B cell (primary cell): ENCODE data around the gene CACNG8. TPM values are rescaled to one million over a fixed set of nuclear protein-coding genes. Genes with fewer than 3 reads are reported as not detected.

Experiments used
- ATAC-seq: fragments of 200-7000 bp; cut with Tn5 transposase; one replicate; pipeline ENCODE4 v1.10.0; 2021; ENCODE audit warnings: low read depth, mild to moderate bottlenecking, moderate number of reproducible peaks, moderate library complexity
- CTCF ChIA-PET: fragments of 350-600 bp; sonication (Branson Sonifier 250); formaldehyde crosslinking; loops from one replicate; lab custom pipeline; 2021; ENCODE audit warnings: antibody characterized with exemption, inconsistent platforms; lab: Charles Lee
- POLR2A ChIA-PET: fragments of 350-600 bp; sonication (Branson Sonifier 250); formaldehyde crosslinking; loops from one replicate; lab custom pipeline; 2021; ENCODE audit warnings: antibody characterized with exemption; lab: Charles Lee
- DNase-seq: peaks from one replicate; pipeline ENCODE4 v3.0.0; 2013
- H2AFZ ChIP-seq: 2 replicates; pipeline ENCODE4 v1.6.1; 2012; ENCODE audit warnings: mild to moderate bottlenecking, low read depth, low read length; ENCODE audit not compliant: insufficient read depth, poor library complexity, severe bottlenecking
- H3K27ac ChIP-seq, 2 donors: 1 replicate in 1 of 2; 2 replicates in 1 of 2; pipeline ENCODE4 v1.5.1; 2012 to 2013; ENCODE audit warnings: low read length in 2 of 2, mild to moderate bottlenecking in 2 of 2, moderate library complexity in 1 of 2
- H3K27me3 ChIP-seq, 4 experiments: fragments of 200-600 bp in 1 of 4; sonication (generic) in 1 of 4; replicated peaks in 1 of 4; 1 replicate in 2 of 4; 2 replicates in 2 of 4; pipeline versions ENCODE4 v1.6.1 to v1.7.0; 2013 to 2016; ENCODE audit warnings: low read length in 3 of 4, mild to moderate bottlenecking in 2 of 4, mixed read lengths in 1 of 4, moderate library complexity in 1 of 4; ENCODE audit not compliant: insufficient read depth in 4 of 4, control insufficient read depth in 3 of 4; ENCODE audit errors: control extremely low read depth in 1 of 4
- H3K36me3 ChIP-seq, 2 experiments: replicated peaks in 1 of 2; 1 replicate in 1 of 2; 2 replicates in 1 of 2; pipeline versions ENCODE4 v1.6.1 to v1.7.1; 2013; ENCODE audit warnings: low read length in 1 of 2; ENCODE audit not compliant: insufficient read depth in 2 of 2, control insufficient read depth in 1 of 2; ENCODE audit errors: control extremely low read depth in 1 of 2, extremely low read depth in 1 of 2
- H3K4me1 ChIP-seq, 2 donors: fragments of 200-600 bp in 1 of 2; sonication (generic) in 1 of 2; 1 replicate in 1 of 2; 2 replicates in 1 of 2; pipeline versions ENCODE4 v1.5.1 to v1.6.1; 2013 to 2017; ENCODE audit warnings: low read length in 2 of 2; ENCODE audit not compliant: control insufficient read depth in 2 of 2, insufficient read depth in 2 of 2
- H3K4me2 ChIP-seq: replicated peaks from 2 replicates; pipeline ENCODE3; 2012; ENCODE audit warnings: mild to moderate bottlenecking, low read depth, low read length; ENCODE audit not compliant: poor library complexity, severe bottlenecking
- H3K4me3 ChIP-seq, 5 experiments: fragments of 200-600 bp in 1 of 5; sonication (generic) in 1 of 5; 1 replicate in 3 of 5; 2 replicates in 2 of 5; pipeline versions ENCODE4 v1.5.1 to v1.7.0; 2011 to 2016; ENCODE audit warnings: low read length in 4 of 5, mild to moderate bottlenecking in 4 of 5, low read depth in 2 of 5, control low read depth in 1 of 5, moderate library complexity in 1 of 5; ENCODE audit not compliant: insufficient read depth in 1 of 5; ENCODE audit errors: control extremely low read depth in 1 of 5, extremely low read depth in 1 of 5
- H3K79me2 ChIP-seq: fragments of 200-600 bp; sonication (generic); one replicate; pipeline ENCODE4 v1.6.0; 2016; ENCODE audit warnings: low read length; ENCODE audit not compliant: control insufficient read depth, insufficient read depth
- H3K9ac ChIP-seq: fragments of 200-600 bp; sonication (generic); 2 replicates; pipeline ENCODE4 v1.6.1; 2017; ENCODE audit warnings: mild to moderate bottlenecking, low read length, moderate library complexity
- H3K9me3 ChIP-seq, 3 donors: one replicate each; pipeline versions ENCODE4 v1.6.1 to v1.7.1; 2013; ENCODE audit warnings: low read length in 2 of 3; ENCODE audit not compliant: control insufficient read depth in 2 of 3, insufficient read depth in 1 of 3; ENCODE audit errors: control extremely low read depth in 1 of 3
- H4K20me1 ChIP-seq: 2 replicates; pipeline ENCODE4 v1.6.0; 2012; ENCODE audit warnings: mild to moderate bottlenecking, low read length; ENCODE audit not compliant: insufficient read depth, control insufficient read depth, poor library complexity, severe bottlenecking
- H3K27ac Mint-ChIP-seq: one replicate; pipeline ENCODE4 v1.8.0; 2021; ENCODE audit warnings: mixed read lengths
- H3K27me3 Mint-ChIP-seq: one replicate; pipeline ENCODE4 v1.8.0; 2021; ENCODE audit warnings: mixed read lengths
- H3K4me1 Mint-ChIP-seq: one replicate; pipeline ENCODE4 v1.8.0; 2021; ENCODE audit warnings: mixed read lengths
- H3K4me3 Mint-ChIP-seq: one replicate; pipeline ENCODE4 v1.8.0; 2021; ENCODE audit warnings: mixed read lengths
- H3K9me3 Mint-ChIP-seq: one replicate; pipeline ENCODE4 v1.8.0; 2022; ENCODE audit warnings: mixed read lengths; ENCODE audit not compliant: insufficient read depth
- CTCF ChIP-seq: fragments of 200-600 bp; IDR thresholded peaks from one replicate; pipeline ENCODE4 v1.8.0; 2022; ENCODE audit warnings: antibody characterized with exemption, mild to moderate bottlenecking
- EZH2 ChIP-seq: IDR thresholded peaks from 2 replicates; pipeline ENCODE4 v1.6.1; 2012; ENCODE audit warnings: borderline replicate concordance, low read depth, mild to moderate bottlenecking, moderate library complexity, low read length; ENCODE audit not compliant: insufficient read depth, poor library complexity, severe bottlenecking
- WGBS: methylation state at CpG from one replicate; pipeline ENCODE4 v1.1.5; 2013; ENCODE audit warnings: missing lambda C conversion rate; ENCODE audit not compliant: insufficient coverage; 5-methylcytosine and 5-hydroxymethylcytosine counted together
- intact Hi-C: fragments of 100-400 bp; cut with micrococcal nuclease; formaldehyde crosslinking; loops from one replicate; pipeline ENCODE4 v1.10.0; 2022
- polyA plus RNA-seq: library from polyadenylated mRNA; depleted of rRNA; stranded (reverse); fragments of >200 nt; gene quantifications from 2 replicates; pipeline ENCODE4 v1.2.3, GENCODE V29; 2012
- total RNA-seq, 2 donors: library from RNA; stranded (reverse); fragments of 120-200 nt in 1 of 2; gene quantifications; 1 replicate in 1 of 2; 2 replicates in 1 of 2; pipeline versions ENCODE4 v1.2.3 to v1.2.4, GENCODE V29; 2013 to 2022

Gene CACNG8
- total and polyA plus RNA-seq, 2 donors (not counting 1 experiment from before 2014, with no cell fraction given) = not detected

GRCh38 chr19:53960187-53960586 lies 2.5 kb upstream of the CACNG8 start:
- H3K79me2 ChIP-seq = no peaks in the 10 kb centered on the region
- CTCF ChIA-PET = no interaction called here
- intact Hi-C loops = no loop called here
- 22% methylated on average over 6 of the region's 10 CpGs for WGBS
- DNase-seq (no peak), ATAC-seq (no peak)
- Mint-ChIP-seq H3K9me3 (no peaks in the 10 kb centered on the region), H3K27ac (no peak overlapping the region), H3K27me3 (peaks cover 59% of the 10 kb centered on the region), H3K4me3 (no peak overlapping the region), H3K4me1 (no peaks in the 10 kb centered on the region)
- no peaks in the 10 kb centered on the region for H3K36me3 ChIP-seq
- TF ChIP-seq CTCF (no peak), EZH2 (no peak)
- no peak overlapping the region for H3K9ac ChIP-seq
- H3K27ac ChIP-seq = no peak overlapping the region
- peaks cover 0 to 24% (median 0%) of the 10 kb centered on the region in 3 donors for H3K9me3 ChIP-seq
- no peak overlapping the region for H3K4me2 ChIP-seq
- H3K4me3 ChIP-seq = no peak overlapping the region
- POLR2A ChIA-PET = no interaction called here
- H2AFZ ChIP-seq = no peak overlapping the region
- peaks cover 0 to 3% of the 10 kb centered on the region in 2 donors for H3K4me1 ChIP-seq
- H3K27me3 ChIP-seq = peaks cover 0 to 63% (median 23%) of the 10 kb centered on the region in 4 experiments
- H4K20me1 ChIP-seq = no peaks in the 10 kb centered on the region

- peaks cover 61% of the 10 kb centered on the region for H3K27me3 Mint-ChIP-seq
- Histone ChIP-seq H3K79me2 (no peaks in the 10 kb centered on the region), H3K4me2 (no peak overlapping the region), H3K9me3 (peaks cover 0 to 24% (median 0%) of the 10 kb centered on the region in 3 donors), H3K9ac (no peak overlapping the region), H3K36me3 (no peaks in the 10 kb centered on the region), H2AFZ (no peak overlapping the region), H4K20me1 (no peaks in the 10 kb centered on the region), H3K27me3 (peaks cover 0 to 65% (median 23%) of the 10 kb centered on the region in 4 experiments), H3K4me3 (no peak overlapping the region), H3K27ac (no peak overlapping the region), H3K4me1 (peaks cover 0 to 3% of the 10 kb centered on the region in 2 donors)
- ChIA-PET POLR2A (no interaction called here), CTCF (no interaction called here)
- H3K4me1 Mint-ChIP-seq = no peaks in the 10 kb centered on the region
- WGBS = 9% methylated on average over 8 of the region's 8 CpGs
- TF ChIP-seq EZH2 (no peak), CTCF (no peak)
- intact Hi-C loops = no loop called here
- no peak overlapping the region for H3K4me3 Mint-ChIP-seq
- H3K27ac Mint-ChIP-seq = no peak overlapping the region
- no peaks in the 10 kb centered on the region for H3K9me3 Mint-ChIP-seq
- ATAC-seq (no peak), DNase-seq (no peak)
Observed at GRCh38 chr19:53960886-53961285, 1.9 kb upstream of the CACNG8 start.
